Nephron (organoid): Measurements from ENCODE around the gene C16orf74.

Experiments used
- H3K27ac Mint-ChIP-seq, 3 experiments: 2 replicates each; pipeline ENCODE4 v1.8.0; 2020; ENCODE audit warnings: mixed read lengths in 3 of 3, mild to moderate bottlenecking in 2 of 3, moderate library complexity in 1 of 3
- H3K27me3 Mint-ChIP-seq: 2 replicates; pipeline ENCODE4 v1.8.0; 2021; ENCODE audit warnings: low read depth, mild to moderate bottlenecking, moderate library complexity, mixed read lengths
- H3K36me3 Mint-ChIP-seq: 2 replicates; pipeline ENCODE4 v1.8.0; 2020; ENCODE audit warnings: low read depth, mixed read lengths
- H3K4me1 Mint-ChIP-seq: 2 replicates; pipeline ENCODE4 v1.8.0; 2020; ENCODE audit warnings: mixed read lengths
- H3K4me3 Mint-ChIP-seq, 3 experiments: 2 replicates each; pipeline ENCODE4 v1.8.0; 2020; ENCODE audit warnings: mild to moderate bottlenecking in 3 of 3, mixed read lengths in 3 of 3, moderate library complexity in 2 of 3
- H3K9me3 Mint-ChIP-seq: 2 replicates; pipeline ENCODE4 v1.8.0; 2020; ENCODE audit warnings: mixed read lengths
- TF ChIP-seq, protein P1 (sequence below), 3 experiments: fragments of 200-600 bp; sonication (generic); IDR thresholded peaks; one replicate each; pipeline ENCODE4 v1.5.0; 2021; ENCODE audit warnings: antibody characterized with exemption in 3 of 3; ENCODE audit not compliant: unreplicated experiment in 3 of 3

Gene C16orf74

DNA sequence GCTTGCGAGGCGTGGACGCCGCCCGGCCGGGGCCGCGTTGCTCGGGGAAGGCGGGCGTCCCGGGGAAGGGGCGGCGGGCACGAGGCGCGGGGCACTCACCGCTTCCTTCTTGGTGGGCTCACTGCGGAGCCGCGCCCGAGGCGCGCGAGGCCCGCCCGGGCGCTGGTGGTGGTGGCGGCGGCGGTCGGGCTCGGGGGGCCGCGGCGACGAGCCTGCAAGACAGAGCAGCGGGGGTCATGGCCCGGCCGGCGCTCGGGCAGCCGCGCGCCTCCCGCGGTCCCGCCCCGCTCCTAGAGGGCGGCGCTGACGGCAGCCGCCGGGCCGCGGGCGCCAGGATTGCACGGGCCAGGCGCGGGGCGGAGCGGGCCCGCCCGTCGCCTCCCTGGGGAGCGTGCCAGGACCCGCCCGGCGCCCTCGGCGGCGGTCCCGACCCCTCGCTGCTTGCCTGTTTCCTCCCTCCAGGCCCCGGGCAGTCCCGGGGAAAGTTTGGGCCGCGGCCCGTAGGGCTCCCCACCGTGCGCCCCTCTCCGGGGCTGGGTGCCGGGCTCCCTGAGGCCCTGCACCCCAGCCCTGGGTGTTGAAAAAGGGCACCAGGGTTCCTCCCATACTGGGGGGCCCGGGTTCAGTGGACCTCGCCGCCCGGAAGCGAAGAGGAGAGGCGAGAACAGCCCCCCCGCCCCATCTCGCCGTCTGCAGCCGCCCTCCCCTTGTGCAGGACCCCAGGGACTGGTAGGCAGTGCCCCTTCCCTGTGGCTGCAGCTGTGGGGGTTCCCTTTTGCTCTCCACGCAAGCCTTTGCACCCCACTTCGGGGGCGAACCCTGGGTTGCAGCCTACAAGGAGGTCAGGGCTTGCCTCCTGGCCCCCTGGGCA lies at the start of gene C16orf74:
C16orf74 (minus strand) TSS at position 270 of the 871 bp plus-strand sequence. CDS start 15,879 bp downstream, outside the sequence.
- Mint-ChIP-seq H3K27me3 (peaks cover 72% of the 10 kb centered on the region), H3K27ac (peak within 1 kb of the TSS in 2 of 3 experiments; percentile 59 to 79), H3K4me3 (peak within 1 kb of the TSS; percentile 86 to 92 (median 89)), H3K4me1 (peaks cover 18% of the 10 kb centered on the region), H3K9me3 (no peaks in the 10 kb centered on the region), H3K36me3 (no peaks in the 10 kb centered on the region)
- TF ChIP-seq, protein P1, sequence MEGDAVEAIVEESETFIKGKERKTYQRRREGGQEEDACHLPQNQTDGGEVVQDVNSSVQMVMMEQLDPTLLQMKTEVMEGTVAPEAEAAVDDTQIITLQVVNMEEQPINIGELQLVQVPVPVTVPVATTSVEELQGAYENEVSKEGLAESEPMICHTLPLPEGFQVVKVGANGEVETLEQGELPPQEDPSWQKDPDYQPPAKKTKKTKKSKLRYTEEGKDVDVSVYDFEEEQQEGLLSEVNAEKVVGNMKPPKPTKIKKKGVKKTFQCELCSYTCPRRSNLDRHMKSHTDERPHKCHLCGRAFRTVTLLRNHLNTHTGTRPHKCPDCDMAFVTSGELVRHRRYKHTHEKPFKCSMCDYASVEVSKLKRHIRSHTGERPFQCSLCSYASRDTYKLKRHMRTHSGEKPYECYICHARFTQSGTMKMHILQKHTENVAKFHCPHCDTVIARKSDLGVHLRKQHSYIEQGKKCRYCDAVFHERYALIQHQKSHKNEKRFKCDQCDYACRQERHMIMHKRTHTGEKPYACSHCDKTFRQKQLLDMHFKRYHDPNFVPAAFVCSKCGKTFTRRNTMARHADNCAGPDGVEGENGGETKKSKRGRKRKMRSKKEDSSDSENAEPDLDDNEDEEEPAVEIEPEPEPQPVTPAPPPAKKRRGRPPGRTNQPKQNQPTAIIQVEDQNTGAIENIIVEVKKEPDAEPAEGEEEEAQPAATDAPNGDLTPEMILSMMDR (IDR thresholded peaks at IDR 0.05; ENCODE audit: unreplicated experiment in 3 of 3), result no peak

DNA sequence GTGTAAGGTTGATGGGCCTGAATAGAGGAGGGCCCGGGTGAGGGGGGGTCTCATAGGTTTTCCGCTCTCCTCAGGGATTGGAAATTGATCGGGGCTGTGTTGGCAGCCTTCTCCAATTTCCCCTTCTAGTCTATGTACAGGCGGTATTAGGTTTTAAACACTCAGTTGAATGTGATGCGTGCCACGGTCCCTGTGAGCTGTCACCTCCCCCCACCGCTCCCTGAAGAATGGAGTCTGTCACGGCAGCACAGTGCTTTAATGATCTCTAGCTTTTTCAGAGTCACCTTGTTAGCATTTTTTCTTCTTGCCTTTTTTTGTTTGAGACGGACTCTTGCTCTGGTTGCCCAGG lies 49.4 kb upstream of the C16orf74 start:
- H3K27me3 Mint-ChIP-seq, result no peaks in the 10 kb centered on the region
- peak overlapping the region; percentile 87 to 96 (median 93) for H3K4me3 Mint-ChIP-seq
- H3K9me3 Mint-ChIP-seq, result no peaks in the 10 kb centered on the region
- TF ChIP-seq, protein P1 (IDR thresholded peaks at IDR 0.05; ENCODE audit: unreplicated experiment in 3 of 3), result no peak
- H3K4me1 Mint-ChIP-seq, result peaks cover 21% of the 10 kb centered on the region
- H3K27ac Mint-ChIP-seq, result peak overlapping the region; percentile 78 to 91 (median 87)
- H3K36me3 Mint-ChIP-seq, result peaks cover 52% of the 10 kb centered on the region

DNA sequence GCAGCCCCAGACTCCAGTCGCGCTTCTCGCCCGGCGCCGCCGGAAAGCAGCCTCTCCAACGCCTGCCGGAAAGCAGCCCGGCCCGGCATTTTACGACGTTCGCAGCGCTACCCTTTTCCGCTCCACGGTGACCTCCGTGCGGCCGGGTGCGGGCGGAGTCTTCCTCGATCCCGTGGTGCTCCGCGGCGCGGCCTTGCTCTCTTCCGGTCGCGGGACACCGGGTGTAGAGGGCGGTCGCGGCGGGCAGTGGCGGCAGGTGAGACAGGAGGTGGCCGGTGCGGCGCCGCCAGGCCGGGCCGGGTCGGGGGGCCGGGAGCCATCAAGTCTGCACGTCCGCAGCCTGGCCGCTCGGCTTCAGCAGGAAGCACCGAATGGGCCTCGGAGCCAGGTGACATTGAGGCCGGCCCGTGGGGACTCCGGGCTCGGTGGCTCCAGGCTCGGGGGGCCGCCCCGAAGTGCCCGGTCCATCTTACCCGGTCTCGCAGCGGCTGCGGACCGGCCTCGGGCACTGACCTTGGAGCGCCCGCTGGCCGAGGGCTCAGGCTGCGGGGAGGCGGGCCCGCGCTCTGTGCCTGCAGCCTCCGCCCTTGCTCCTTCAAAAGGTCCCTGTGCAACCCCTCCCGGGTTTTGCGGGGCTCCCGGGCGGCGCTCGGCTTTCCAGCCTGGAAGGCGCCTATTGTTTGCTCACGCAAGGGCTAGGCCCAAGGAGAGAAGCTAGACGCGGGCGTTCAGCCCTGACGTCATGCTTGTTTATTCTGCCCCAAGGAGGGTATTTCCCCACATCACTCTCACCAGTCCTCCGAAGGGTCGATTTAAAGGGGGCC lies 48.8 kb upstream of the C16orf74 start, which contains the start of the genes COX4I1 and EMC8:
COX4I1 (plus strand) TSS at position 199 of the 824 bp plus-strand sequence. CDS start 1,511 bp downstream, outside the sequence.
EMC8 (minus strand) TSS at position 48 of the 824 bp plus-strand sequence. CDS start 249 bp downstream, outside the sequence.
- Mint-ChIP-seq H3K9me3 (no peaks in the 10 kb centered on the region), H3K4me1 (peaks cover 21% of the 10 kb centered on the region), H3K27me3 (no peaks in the 10 kb centered on the region), H3K4me3 (peak within 1 kb of the TSS; percentile 91 to 96 (median 93)), H3K27ac (peak within 1 kb of the TSS; percentile 78 to 91 (median 87)), H3K36me3 (peaks cover 51% of the 10 kb centered on the region)
- TF ChIP-seq, protein P1 (IDR thresholded peaks at IDR 0.05; ENCODE audit: unreplicated experiment in 3 of 3), result no peak

DNA sequence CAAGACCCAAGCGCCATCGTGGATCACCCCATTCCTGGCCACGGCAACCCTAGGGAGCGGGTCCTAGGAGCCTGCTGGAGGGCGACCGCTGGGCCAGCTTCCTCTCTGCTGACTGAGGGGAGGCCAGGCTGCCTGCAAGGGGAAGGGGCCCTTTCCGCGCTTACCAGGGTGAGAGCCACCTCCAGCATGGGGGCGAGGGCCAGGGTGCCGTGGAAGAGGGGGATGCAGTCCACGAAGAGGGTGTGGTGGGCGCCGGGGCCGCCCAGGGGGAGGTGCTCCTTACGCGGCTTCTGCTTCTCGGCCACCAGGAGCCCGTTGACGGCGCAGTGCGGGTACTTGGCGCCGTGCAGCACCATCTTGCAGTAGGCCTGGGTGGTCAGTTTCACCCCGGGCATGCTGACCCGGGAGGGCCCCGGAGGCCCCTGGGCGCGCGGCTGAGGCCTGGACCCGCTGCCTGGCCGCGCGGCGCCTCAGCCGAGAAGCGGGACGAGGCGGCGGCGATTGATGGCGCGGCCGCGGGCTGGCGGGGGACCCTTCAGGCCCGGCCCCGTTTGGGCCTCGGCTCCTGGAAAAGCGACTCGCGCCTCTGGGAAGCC lies 48.1 kb upstream of the C16orf74 start:
- Mint-ChIP-seq H3K4me1 (peaks cover 21% of the 10 kb centered on the region), H3K36me3 (peaks cover 54% of the 10 kb centered on the region)
- TF ChIP-seq, protein P1 (IDR thresholded peaks at IDR 0.05; ENCODE audit: unreplicated experiment in 3 of 3), result no peak

DNA sequence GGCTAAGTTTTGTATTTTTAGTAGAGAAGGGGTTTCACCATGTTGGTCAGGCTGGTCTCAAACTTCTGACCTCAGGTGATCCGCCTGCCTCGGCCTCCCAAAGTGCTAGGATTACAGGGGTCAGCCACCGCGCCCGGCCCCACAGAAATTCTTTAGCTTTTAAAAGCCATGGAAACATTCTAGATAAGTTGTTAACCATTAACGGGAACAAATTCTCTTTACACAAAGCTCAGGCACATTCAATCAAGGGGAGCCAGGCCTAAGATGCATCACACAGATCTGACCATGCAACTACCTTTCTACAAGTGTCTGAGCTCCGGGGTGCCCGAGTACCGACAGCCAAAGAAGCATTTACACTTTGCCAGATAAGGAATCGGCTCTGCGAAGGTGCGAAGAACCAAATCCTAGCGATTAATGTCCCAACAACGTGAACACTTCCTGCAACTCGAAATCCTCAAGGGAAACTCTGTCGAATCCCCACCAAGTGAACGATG lies 47.4 kb upstream of the C16orf74 start:
- Mint-ChIP-seq H3K4me3 (peak overlapping the region; percentile 89 to 91 (median 90)), H3K36me3 (peaks cover 52% of the 10 kb centered on the region), H3K27me3 (no peaks in the 10 kb centered on the region), H3K4me1 (peaks cover 21% of the 10 kb centered on the region), H3K9me3 (no peaks in the 10 kb centered on the region), H3K27ac (peak overlapping the region; percentile 38 to 90 (median 60))
- TF ChIP-seq, protein P1 (IDR thresholded peaks at IDR 0.05; ENCODE audit: unreplicated experiment in 3 of 3), result no peak

More for the DNA sequence above, 48.1 kb upstream of the C16orf74 start:
- Mint-ChIP-seq H3K27ac (peak overlapping the region; percentile 38 to 90 (median 60)), H3K4me3 (peak overlapping the region; percentile 89 to 91 (median 91)), H3K9me3 (no peaks in the 10 kb centered on the region), H3K27me3 (no peaks in the 10 kb centered on the region)
